Loucy (cell line): Measurements from ENCODE around the gene CCDC70.

Experiments used
- EZH2phosphoT487 ChIP-seq: fragments of 200-600 bp; IDR thresholded peaks from 2 replicates; pipeline ENCODE4 v1.6.1; 2018; ENCODE audit warnings: antibody characterized with exemption, mild to moderate bottlenecking, moderate library complexity, borderline replicate concordance
- TF ChIP-seq, protein P1 (sequence below): fragments of 200-600 bp; sonication (generic); conservative IDR thresholded peaks from 2 replicates; pipeline ENCODE4 v1.5.1; 2014; ENCODE audit warnings: mild to moderate bottlenecking, antibody characterized with exemption, low read length

DNA sequence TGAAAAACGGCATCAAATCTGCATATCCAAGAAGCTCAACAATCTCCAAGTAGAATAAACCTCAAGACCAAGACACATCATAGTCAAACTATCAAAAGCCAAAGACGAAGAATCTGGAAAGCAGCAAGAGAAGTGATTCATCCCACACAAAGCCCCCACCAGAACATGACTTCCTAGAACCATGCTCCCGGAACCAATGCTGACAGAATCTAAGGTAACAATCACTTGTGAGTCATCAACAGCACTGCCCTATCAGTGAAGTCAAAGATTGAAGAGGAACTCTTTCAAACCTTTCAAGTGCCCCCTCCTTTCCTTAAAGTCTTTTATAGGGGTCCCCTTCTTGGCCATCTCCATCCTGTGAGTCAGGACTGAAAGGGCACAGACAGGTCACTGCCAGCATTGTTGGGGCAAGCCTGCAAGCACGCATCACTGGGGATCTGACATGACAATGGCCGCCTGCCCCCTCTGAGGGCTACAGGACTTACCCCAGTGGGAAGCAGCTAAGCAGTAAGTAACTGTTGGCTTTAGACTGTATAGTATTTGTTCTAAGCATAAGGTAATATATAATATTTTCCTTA is at the start of gene CCDC70:
- TF ChIP-seq, protein P1, sequence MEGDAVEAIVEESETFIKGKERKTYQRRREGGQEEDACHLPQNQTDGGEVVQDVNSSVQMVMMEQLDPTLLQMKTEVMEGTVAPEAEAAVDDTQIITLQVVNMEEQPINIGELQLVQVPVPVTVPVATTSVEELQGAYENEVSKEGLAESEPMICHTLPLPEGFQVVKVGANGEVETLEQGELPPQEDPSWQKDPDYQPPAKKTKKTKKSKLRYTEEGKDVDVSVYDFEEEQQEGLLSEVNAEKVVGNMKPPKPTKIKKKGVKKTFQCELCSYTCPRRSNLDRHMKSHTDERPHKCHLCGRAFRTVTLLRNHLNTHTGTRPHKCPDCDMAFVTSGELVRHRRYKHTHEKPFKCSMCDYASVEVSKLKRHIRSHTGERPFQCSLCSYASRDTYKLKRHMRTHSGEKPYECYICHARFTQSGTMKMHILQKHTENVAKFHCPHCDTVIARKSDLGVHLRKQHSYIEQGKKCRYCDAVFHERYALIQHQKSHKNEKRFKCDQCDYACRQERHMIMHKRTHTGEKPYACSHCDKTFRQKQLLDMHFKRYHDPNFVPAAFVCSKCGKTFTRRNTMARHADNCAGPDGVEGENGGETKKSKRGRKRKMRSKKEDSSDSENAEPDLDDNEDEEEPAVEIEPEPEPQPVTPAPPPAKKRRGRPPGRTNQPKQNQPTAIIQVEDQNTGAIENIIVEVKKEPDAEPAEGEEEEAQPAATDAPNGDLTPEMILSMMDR: no peak
- TF ChIP-seq EZH2phosphoT487: no peak
